ENCODE results near the gene ELOVL5.
"Not testable (repeated sequence)": the region's sequence is repeated elsewhere in the genome, so short reads cannot be mapped to it uniquely, and the experiment has no call there.

Gene ELOVL5

GRCh38 chr6:53305506-53306005 is 43.2 kb downstream of the ELOVL5 start:
- DNase-seq (ENCODE audit: low read depth in 2 of 2) = not testable (repeated sequence)

- DNase-seq (ENCODE audit: low read depth in 2 of 2) = not testable (repeated sequence)
Observed at GRCh38 chr6:53304953-53305352, 43.8 kb downstream of the ELOVL5 start.

GRCh38 chr6:53302678-53303360 is 45.9 kb downstream of the ELOVL5 start:
- no peak for DNase-seq (ENCODE audit: low read depth in 2 of 2)

GRCh38 chr6:53301801-53302537 is 46.8 kb downstream of the ELOVL5 start:
- no peak for DNase-seq (ENCODE audit: low read depth in 2 of 2)

- no peak for DNase-seq (ENCODE audit: low read depth in 2 of 2)
Observed at GRCh38 chr6:53300656-53301551, 47.8 kb downstream of the ELOVL5 start.

- no peak for DNase-seq (ENCODE audit: low read depth in 2 of 2)
Observed at GRCh38 chr6:53299331-53300005, 49.3 kb downstream of the ELOVL5 start.

GRCh38 chr6:53297004-53297403 is 51.7 kb downstream of the ELOVL5 start:
- DNase-seq (ENCODE audit: low read depth in 2 of 2) = no peak

GRCh38 chr6:53295176-53295575 is 53.6 kb downstream of the ELOVL5 start:
- DNase-seq (ENCODE audit: low read depth in 2 of 2) = no peak

- DNase-seq (ENCODE audit: low read depth in 2 of 2) = no peak
Observed at GRCh38 chr6:53294611-53295010, 54.1 kb downstream of the ELOVL5 start.

GRCh38 chr6:53294095-53294494 is 54.7 kb downstream of the ELOVL5 start:
- DNase-seq (ENCODE audit: low read depth in 2 of 2) = no peak

GRCh38 chr6:53293691-53294090 is 55.1 kb downstream of the ELOVL5 start:
- DNase-seq (ENCODE audit: low read depth in 2 of 2) = no peak

- no peak for DNase-seq (ENCODE audit: low read depth in 2 of 2)
Observed at GRCh38 chr6:53290537-53291510, 57.9 kb downstream of the ELOVL5 start.

- DNase-seq (ENCODE audit: low read depth in 2 of 2) = no peak
Observed at GRCh38 chr6:53287336-53288225, 61.2 kb downstream of the ELOVL5 start.

GRCh38 chr6:53284901-53285300 is 63.8 kb downstream of the ELOVL5 start:
- peak in 1 of 2 donors; percentile 14 for DNase-seq (ENCODE audit: low read depth in 2 of 2)

GRCh38 chr6:53282741-53283140 is 66.0 kb downstream of the ELOVL5 start:
- DNase-seq (ENCODE audit: low read depth in 2 of 2) = no peak

- DNase-seq (ENCODE audit: low read depth in 2 of 2) = no peak
Observed at GRCh38 chr6:53282234-53282633, 66.5 kb downstream of the ELOVL5 start.

- no peak for DNase-seq (ENCODE audit: low read depth in 2 of 2)
Observed at GRCh38 chr6:53281518-53282215, 67.1 kb downstream of the ELOVL5 start.

GRCh38 chr6:53280207-53280606 is 68.5 kb downstream of the ELOVL5 start:
- no peak for DNase-seq (ENCODE audit: low read depth in 2 of 2)

- DNase-seq (ENCODE audit: low read depth in 2 of 2) = no peak
Observed at GRCh38 chr6:53279293-53279692, 69.5 kb downstream of the ELOVL5 start.

Measured in stimulated activated CD4-positive, alpha-beta T cell treated with anti-CD3 and anti-CD28 coated beads, Interleukin-15, amount 100 ng/mL, for 48 hours (primary cell).